ENCODE results near the gene PDK2.

PDK2 gene

DNA sequence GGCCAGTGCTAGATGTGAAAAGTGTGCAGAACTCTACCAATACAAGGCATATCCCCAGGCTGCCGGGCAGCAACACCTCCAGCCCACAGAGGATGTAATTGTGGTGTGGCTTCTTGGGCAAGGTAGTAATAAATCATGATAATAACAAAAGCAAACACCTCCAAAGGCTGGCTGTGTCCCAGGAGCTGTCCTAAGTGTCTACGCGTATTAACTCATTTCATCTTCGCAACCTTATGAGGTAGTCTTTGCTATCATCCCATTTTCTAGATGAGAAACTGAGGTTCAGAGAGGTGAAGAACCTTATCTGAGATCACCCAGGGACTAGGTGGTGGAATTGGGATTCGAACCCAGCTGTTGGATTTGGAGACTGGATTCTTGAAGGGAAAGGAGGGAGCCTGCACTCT is 5.3 kb downstream of the PDK2 start:
- no peak for DNase-seq (ENCODE audit: low read depth in 3 of 3, low spot score in 1 of 3)

DNA sequence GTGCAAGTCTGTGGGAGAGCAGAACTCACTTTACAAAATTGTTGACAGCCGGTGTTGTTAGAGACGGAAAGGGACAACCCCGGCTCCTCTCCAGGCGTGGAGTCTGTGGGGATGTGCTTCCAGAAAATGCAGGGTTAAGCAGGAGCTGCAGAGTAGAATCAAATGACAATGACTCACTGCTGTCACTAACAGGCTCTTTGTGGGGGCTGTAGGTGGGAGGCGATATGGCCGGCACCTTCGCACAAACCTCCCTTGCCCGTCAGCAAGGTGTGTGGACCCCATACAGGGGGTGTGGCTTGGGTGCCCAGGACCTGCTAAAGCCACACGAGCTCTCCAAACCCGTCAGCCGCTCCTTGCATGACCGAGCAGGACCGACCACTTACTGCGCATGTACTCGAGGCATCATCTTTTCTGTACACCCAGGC is 5.8 kb downstream of the PDK2 start:
- no peak for DNase-seq (ENCODE audit: low read depth in 3 of 3, low spot score in 1 of 3)

DNA sequence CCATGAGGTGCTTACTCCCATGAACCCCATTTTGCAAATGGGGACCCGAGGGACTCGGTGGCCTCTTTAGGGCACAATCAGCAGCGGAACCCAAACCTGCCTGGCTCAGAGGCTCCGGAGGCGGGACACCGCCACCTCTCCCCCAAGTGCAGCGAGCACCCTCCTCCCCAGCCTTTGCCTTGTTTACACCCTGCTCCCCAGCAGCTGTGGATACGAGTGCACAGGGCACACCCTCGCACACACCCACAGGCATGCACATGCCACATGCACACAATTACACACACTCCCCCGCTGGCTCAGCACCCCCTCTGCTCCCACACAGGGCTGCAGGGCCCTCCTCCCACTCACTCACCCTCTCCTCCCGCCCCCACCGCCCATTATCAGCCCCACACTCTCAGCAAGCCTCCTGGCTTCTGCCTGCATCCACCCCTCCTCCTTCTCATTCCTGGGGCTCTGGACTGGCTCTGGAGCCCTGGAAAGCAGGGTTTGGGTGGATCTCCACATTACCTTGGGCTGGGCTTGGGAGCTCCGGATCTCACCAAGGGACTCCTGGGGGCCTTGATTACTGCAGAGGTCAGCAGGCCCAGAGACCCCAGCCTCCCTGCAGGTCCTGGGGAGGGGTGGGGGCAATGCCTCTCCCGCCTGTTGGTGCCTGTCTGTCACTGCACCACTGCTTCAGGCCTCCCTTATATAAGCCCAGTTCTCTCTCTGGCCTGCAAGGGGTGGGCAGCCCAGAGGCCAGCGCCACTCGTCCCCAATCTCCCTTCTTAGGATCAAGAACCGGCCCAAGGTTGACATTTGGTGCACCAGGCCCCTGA is 6.4 kb downstream of the PDK2 start:
- no peak for DNase-seq (ENCODE audit: low read depth in 3 of 3, low spot score in 1 of 3)

DNA sequence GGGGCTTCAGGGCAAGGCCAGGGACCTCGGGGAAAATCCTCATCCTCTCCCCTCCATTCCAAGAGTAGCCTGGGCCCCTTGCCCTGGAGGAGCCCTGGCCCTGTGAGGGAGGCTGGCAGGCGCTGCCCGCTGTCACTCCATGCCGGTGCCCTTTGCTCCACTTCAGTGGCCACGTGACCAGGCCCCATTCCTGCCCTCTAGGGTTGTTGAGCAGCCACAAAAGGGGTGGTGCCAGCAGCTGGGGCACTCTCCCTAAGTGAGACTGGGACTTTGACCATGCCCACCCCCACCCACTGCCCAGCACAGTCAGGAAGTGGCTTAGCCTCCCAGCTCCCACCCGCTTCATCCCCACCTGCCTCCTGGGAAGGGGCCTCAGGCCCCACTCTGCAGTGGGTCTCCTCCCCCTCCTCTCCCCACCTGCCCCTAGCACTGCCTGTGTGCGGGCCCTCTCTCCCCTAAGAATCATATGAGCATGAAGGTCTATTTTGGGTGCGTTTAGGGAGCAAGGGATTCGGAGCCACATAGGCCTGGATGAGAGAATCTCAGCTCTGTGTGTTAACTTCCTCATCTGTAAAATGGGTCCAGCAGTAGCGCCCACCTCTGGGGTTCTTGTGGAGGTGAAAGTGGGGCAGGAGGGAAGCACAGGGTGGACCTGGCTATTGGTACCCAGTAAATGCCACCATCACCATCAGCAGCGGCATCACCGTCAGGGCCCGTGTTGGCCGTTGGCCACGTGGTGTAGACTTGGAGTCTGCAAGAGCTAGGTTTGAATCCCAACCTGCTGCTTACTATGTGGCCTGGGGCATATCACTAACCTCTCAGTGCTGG is 7.2 kb downstream of the PDK2 start:
- no peak for DNase-seq (ENCODE audit: low read depth in 3 of 3, low spot score in 1 of 3)

DNA sequence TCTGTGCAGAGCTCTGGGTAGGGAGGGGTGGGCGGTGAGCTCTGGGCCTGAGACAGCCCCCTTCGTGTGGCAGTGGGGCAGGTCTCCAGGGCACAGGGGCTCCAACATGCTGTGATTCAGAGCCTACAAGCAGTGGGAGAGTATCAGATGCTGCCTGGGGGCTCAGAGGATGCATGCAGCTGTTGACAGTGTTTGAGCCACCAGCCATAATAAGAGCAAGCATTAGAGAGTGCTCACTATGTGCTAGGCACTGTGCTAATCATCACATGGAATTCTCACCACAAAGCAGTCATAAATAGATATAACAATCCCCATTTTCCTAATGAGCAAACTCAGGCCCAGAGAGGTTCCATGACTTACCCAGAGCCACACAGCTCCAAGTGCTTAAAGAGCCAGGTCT is 8.1 kb downstream of the PDK2 start:
- no peak for DNase-seq (ENCODE audit: low read depth in 3 of 3, low spot score in 1 of 3)

DNA sequence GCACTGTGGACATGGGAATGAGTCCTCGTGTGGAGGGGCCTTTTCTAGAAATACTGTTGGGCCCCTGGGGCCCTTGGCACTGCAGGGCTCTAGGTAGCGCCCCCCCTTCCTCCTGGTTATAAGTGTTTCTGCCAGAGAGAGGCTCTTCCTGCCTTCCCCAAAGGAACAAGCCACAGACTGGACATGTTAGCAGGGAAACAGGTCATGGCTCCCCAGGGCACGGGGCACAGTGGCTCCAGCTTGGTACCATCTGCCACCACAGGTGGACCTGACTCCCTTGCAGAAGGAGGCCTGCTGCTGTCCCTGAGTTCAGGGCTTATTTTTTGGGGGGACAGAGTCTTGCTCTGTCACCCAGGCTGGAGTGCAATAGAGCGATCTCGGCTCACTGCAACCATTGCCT is 8.8 kb downstream of the PDK2 start:
- DNase-seq (ENCODE audit: low read depth in 3 of 3, low spot score in 1 of 3): no peak

DNA sequence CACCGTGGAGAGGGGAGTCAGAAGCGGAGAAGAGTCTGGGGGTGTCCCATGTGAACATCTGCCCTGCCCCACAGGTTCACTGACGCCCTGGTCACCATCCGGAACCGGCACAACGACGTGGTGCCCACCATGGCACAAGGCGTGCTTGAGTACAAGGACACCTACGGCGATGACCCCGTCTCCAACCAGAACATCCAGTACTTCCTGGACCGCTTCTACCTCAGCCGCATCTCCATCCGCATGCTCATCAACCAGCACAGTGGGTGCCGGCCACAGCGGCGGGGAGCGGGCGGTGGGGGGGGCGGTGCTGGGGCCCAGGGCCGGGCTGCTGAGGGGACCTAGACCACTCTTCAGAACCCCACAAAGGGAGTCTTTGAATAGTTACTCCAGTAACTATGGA is 10.7 kb downstream of the PDK2 start:
- no peak for DNase-seq (ENCODE audit: low read depth in 3 of 3, low spot score in 1 of 3)

DNA sequence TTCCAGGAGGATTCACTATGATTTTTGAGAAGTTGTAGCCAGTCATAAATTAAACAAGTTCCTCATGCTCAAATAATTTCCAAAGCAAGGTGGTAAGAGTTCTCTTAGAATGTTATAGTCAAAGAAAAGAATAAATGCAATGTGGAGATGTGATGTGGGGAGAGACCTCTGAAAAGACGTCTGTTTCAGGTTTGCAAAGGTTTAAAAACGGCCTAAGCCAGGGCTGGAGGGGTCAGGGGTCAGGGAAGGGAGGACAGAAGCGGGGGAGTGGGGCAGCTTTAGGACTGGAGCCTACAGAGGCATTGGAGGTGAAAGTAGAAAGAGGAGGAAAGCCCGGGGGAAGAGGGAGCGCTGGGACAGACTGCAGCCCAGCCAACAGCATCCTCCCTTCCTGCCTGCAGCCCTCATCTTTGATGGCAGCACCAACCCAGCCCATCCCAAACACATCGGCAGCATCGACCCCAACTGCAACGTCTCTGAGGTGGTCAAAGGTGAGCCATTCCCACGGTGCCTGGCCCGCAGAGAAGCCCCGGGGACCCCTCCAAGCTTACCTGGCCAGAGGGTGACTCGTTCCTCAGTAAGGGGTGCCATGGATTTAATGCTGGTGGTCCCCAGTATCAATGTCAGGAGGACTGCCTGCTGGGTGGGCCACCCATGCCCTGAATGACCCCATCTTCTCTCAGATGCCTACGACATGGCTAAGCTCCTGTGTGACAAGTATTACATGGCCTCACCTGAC is 11.4 kb downstream of the PDK2 start:
- no peak for DNase-seq (ENCODE audit: low read depth in 3 of 3, low spot score in 1 of 3)

DNA sequence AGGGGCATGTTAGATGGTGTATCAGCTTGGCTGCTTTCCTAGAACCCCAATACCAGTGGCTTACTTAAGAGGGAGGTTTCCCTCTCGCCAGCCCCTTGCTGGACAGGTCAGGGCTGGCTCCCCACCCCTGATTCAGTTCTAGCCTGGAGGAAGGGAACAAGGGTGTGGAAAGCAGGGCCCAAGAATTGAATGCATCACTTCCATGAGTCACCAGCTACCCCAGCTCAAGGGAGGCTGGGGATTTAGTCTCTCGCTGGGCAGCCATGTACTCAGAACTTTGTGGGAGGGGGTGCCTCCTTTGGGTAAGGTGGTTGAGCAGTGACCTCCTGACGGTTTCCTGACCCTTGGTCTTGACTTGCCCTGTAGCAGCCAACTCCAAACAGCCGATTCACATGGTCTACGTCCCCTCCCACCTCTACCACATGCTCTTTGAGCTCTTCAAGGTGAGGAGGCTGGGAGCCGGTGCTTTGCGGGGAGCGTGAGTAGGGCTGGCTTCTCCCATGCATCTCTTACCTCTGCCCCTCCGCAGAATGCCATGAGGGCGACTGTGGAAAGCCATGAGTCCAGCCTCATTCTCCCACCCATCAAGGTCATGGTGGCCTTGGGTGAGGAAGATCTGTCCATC is 12.8 kb downstream of the PDK2 start:
- no peak for DNase-seq (ENCODE audit: low read depth in 3 of 3, low spot score in 1 of 3)

DNA sequence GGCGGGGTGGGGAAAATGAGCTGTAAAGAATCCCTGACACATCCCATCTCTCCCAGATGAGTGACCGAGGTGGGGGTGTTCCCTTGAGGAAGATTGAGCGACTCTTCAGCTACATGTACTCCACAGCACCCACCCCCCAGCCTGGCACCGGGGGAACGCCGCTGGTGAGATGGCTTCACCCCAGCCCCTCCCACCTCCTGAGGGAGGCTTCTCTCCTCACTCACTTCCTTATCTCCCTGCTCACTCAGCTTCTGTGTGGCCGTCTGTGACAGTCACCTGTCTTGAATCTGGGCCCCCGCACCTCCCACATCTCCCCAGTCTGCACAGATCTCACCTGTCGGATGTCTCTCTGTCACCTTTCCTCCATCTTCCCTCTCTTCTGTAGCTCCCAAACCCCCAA is 13.4 kb downstream of the PDK2 start:
- DNase-seq (ENCODE audit: low read depth in 3 of 3, low spot score in 1 of 3): no peak

DNA sequence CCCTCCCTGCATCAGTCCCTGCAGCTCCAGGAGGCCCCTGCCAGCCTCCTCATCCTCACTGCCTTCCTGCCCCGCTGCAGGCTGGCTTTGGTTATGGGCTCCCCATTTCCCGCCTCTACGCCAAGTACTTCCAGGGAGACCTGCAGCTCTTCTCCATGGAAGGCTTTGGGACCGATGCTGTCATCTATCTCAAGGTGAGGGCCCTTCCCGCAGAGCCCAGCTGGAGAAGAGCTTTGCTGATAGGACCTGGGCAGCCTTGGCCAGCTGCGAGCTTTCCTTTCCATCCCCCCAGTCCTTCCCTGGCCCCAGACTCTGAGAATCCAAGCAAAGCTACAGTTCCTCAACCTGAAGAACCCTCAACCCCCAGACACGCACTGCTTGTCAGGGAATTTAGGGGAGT is 14.1 kb downstream of the PDK2 start:
- DNase-seq (ENCODE audit: low read depth in 3 of 3, low spot score in 1 of 3): no peak

DNA sequence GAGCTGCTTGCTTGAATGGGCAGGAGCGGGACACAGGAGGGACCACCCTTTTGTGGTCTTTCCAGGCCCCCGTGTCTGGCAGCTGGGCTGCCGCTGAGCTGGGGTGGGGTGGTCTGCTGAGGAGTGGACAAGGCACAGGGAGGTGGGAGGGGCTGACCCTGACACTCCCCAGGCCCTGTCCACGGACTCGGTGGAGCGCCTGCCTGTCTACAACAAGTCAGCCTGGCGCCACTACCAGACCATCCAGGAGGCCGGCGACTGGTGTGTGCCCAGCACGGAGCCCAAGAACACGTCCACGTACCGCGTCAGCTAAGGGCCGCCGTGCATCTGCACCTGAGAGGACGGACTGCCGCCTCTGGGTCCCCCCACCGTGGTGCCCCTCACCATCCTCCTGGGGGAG is 14.6 kb downstream of the PDK2 start:
- DNase-seq (ENCODE audit: low read depth in 3 of 3, low spot score in 1 of 3): no peak

DNA sequence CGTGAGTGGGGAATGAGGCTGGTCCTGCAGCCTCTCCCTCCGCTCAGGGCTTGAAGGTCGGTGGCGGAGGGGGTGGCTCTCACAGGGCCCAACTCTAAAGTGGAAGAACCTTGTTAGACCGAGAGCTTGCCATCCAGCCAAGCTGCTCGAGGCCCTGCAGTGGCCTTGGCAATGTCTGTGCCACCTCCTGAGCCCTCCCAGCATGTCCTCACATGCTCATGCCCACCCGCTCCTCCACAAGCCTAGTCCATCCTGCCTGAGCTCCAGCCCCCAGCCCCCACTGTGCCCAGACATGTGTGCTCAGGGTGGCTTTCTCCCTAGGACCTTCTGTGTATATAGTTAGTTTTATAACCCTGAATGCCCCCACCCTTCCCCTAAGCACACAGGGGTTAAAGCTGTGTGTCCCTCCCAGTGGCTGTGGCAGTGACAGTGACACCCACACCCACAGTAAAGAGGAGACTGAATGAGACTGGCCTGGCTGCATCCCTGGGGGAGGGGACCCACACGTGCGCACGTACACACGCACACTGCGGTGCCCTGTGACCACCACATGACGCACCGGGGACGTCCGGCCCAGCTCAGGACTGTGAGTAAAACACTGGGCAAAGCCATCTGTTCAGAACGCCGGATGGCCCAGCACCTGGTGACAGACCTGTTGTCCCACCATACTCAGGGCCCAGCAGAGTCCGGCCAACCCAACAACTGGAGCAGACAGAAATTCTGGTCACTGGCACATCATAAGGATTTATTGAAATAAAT is 15.6 kb downstream of the PDK2 start:
- no peak for DNase-seq (ENCODE audit: low read depth in 3 of 3, low spot score in 1 of 3)

DNA sequence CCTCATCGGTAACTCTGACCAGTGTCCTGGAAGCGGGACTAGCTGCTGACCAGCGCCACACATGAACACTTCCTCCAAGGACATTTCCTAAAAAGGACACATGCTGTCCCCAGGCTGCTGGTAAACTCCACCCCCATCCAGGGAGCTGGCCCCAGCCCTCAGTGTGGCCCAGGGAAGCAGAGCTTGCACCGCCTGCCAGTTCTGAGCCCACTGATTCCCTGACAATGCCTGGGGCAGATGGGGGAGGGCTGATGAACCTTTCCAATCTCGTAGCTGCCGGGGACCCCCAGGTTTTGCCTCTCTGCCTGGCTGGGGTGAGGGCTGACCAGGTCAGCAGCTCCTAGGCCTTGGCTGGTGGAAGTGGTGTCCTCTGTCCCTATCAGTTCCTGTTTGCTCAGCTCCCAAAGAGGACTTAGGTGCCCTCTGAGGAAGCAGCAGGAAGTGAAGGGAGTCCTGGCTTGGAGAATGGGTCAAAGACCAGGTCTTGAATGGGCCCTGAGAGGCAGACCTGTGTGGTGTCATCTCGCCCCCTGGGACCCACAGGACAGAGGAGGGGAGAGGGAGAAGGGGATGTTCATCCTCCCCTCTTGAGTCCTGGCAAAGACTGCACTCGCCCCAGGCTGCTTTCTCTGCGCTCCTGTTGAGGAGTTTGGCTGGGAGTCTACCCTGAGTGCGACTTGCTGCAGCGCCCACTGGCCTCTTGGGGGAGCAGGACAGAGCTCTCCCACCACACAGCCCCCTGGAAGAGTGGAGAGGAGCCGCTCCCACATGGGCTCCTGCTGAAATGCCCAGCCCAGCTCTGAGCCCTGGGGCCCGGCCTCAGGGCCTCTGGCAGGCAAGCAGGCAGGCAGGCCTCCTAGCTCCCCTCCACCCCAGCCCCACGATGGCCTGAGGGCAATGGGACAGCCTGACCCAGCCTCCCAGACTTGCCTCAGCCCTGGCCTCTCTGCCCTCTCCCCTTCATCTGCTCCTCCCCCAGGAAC is 16.8 kb downstream of the PDK2 start:
- DNase-seq (ENCODE audit: low read depth in 3 of 3, low spot score in 1 of 3): no peak

DNA sequence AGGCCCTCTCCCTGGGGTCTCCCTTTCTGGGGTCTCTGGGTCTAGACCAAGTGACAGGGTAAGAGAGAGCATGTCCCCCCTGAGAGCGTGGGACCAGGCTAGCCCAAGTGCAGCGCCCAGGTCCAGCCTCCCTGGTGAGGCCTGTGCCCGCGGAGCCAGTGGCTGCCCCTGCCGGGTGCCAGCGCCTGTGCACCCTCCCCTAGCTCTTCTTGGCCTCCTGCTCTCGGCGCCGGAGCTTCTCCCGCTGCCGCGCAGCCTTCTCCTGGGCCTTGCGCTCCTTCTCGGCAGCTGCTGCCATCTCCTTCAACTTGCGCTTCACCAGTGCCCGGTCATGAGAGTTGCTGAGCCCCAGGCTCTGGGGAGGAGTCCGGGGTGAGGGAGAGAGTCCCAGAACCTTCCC is 17.5 kb downstream of the PDK2 start:
- DNase-seq (ENCODE audit: low read depth in 3 of 3, low spot score in 1 of 3): no peak

DNA sequence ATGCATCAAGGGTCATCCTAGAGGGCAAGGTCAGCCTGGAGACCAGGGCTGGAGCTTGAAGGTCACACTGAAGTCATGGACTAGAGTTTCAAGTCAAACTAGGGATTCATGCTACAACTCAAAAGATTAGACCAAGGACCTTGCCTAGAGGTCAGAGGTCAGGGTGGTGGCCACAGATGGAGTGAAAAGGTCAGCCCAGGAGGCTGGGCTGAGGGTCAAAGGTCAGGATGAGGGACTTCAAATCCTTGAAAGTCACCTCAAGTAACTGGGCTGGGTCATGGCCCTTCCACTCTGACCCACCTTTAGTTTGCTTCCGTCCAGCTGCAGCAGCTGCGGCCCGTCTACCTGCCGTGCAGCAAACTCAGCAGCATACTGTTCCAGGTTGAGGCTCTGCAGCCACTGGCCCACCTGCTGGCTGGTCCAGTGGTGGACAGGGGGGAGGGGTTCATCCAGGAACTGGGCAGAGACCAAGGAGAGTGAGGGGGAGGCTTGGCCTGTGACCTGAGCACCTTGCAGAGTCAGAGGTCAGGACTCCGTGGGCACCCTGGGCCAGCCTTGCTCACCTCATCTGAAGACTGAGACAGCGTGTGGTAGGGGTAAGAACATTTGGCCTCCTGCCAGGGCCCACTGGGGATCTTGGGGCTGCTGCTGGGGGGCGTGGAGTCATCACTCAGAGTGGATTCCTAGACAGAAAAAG is 18.6 kb downstream of the PDK2 start:
- no peak for DNase-seq (ENCODE audit: low read depth in 3 of 3, low spot score in 1 of 3)

DNA sequence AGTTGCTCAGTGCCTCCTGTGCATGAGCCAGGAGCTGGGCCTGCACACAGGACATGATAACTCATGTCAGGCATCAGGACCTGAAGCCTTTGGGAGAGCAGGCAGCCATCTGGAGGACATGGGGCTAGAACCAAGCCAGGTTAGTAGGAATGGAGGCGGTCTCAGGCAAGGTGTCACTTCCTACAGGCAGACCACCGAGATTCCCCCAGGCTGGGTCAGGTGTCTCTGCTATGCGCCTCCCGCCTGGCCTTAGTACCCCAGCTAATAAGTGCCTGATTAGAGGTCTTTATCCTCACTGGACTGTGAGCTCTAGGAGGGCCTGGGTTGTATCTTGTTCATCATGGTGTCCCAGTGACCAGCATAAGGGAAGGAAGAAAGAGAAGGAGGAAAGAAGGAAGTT is 19.2 kb downstream of the PDK2 start:
- DNase-seq (ENCODE audit: low read depth in 3 of 3, low spot score in 1 of 3): no peak

DNA sequence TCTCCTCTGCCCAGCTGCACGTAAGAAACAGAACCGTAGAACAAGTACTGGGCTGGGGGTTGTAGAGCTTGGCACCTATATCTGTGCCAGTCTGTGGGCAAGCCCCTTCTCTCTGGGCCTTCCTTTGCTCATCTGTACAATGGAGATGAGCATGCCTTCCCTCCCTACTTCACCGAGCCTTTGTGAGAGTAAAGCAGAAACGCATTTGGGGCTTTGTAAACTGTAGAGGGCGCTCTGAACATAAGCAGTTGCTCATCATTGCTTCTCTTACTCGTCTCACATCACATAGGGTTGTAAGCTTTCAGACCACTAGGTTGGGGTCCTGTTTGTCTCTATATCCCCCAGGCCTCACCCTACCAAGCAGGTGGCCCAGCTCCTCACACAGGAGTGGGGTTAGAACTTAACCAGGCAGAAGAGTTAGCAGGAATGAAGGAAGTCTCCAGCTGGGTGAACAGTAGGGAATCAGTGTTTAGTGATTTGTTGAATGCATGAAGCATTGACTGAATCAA is 19.8 kb downstream of the PDK2 start:
- no peak for DNase-seq (ENCODE audit: low read depth in 3 of 3, low spot score in 1 of 3)

DNA sequence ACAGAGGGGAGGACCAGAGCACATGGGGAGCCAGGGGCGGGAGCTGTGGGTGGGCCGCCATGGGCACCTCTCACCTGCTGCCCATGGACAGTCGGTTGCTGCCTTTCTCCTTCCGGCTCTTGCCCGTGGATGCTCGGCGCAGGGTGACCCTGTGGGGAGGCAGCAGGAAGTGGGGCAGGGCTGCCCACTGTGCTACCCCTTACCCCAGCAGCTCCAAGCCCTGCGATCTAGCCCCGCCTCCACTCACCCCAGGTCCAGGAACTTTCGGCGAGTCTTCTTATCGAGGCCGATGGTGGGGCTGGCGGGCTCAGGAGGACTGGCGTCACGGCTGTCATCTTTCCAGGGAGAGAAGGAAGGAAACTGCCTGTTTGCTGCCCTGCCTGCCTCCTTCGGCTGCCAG is 20.6 kb downstream of the PDK2 start:
- DNase-seq (ENCODE audit: low read depth in 3 of 3, low spot score in 1 of 3): no peak

Measured in stimulated activated CD4-positive, alpha-beta T cell treated with anti-CD3 and anti-CD28 coated beads, TNF-alpha, amount 100 ng/mL, for 1 hour (primary cell).